Measurements from ENCODE around the gene PDLIM1.

The PDLIM1 gene

DNA sequence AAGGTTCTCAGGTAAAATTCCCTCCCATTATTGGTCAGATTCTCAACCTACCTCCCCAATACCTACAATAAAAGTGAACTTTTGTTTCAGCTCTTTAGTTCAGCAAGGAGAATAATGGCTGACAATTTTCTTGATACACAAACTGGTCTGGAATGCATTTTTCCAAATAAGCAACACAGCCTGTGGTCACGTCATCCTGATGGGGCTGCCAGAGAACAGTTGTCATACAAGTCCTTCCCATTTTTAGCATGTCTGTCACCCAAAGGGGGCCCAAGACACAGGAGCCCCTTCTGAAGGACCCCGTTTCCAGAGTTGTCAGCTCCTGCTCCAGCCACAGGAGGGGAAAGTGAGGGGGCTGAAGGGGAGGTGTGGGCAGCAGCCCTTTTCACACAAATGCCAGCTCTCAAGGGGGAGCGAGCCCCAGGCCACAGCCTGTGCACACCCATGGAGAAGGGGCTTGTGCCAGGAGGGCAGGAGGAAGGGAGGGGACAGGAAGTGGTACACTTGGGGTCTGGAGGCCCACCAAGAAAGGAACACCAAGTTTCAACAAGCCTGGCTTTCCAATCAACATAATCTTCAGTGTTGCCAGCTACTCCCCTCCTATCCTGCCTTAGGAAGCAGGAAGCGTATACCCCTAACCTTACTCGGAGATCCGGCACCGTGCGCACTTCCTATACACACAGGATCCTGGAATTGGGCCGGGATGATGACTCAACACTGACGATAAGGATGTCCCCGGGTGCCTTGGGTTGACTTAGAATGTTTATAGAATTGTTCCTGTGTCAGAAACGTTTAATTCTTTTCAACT is 43.4 kb upstream of the PDLIM1 start:
- TF ChIP-seq, protein P1, sequence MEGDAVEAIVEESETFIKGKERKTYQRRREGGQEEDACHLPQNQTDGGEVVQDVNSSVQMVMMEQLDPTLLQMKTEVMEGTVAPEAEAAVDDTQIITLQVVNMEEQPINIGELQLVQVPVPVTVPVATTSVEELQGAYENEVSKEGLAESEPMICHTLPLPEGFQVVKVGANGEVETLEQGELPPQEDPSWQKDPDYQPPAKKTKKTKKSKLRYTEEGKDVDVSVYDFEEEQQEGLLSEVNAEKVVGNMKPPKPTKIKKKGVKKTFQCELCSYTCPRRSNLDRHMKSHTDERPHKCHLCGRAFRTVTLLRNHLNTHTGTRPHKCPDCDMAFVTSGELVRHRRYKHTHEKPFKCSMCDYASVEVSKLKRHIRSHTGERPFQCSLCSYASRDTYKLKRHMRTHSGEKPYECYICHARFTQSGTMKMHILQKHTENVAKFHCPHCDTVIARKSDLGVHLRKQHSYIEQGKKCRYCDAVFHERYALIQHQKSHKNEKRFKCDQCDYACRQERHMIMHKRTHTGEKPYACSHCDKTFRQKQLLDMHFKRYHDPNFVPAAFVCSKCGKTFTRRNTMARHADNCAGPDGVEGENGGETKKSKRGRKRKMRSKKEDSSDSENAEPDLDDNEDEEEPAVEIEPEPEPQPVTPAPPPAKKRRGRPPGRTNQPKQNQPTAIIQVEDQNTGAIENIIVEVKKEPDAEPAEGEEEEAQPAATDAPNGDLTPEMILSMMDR (IDR thresholded peaks at IDR 0.05; ENCODE audit: extremely low read depth, missing control alignments) = no peak
- DNase-seq (ENCODE audit: low spot score) = no peak

GRCh38 chr10:95332666-95333249 is 42.0 kb upstream of the PDLIM1 start:
- TF ChIP-seq, protein P1 (IDR thresholded peaks at IDR 0.05; ENCODE audit: extremely low read depth, missing control alignments) = no peak
- DNase-seq (ENCODE audit: low spot score) = no peak

DNA sequence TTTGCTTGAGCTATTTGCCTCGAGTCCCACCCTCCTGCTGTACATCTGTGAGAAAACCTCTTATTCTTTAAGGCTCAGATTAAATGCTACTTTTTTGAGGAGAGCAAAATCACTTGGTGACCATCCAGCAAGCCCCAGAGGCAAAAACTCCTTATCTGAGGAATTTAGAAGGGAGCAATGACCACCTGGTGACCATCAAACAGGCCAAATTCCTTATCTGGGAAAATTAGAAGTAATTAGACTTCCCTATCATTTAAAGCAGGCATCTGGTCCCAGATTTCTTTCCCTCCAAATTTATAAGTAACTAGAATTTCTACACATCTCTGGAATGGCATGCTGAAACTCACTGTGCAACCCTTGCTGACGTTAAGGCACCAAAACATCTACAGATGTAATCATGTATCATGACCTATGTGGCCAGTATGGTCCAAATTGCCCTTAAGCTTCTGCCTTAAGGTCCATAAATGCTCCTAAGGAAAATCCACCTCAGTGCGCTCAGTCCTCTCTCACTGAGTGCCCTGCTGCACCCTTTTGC is 40.9 kb upstream of the PDLIM1 start:
- TF ChIP-seq, protein P1 (IDR thresholded peaks at IDR 0.05; ENCODE audit: extremely low read depth, missing control alignments) = no peak
- DNase-seq (ENCODE audit: low spot score) = no peak

- TF ChIP-seq, protein P1 (IDR thresholded peaks at IDR 0.05; ENCODE audit: extremely low read depth, missing control alignments) = no peak
- no peak for DNase-seq (ENCODE audit: low spot score)
These were observed 40.2 kb upstream of the PDLIM1 start for GRCh38 chr10:95330966-95331453.

- no peak for DNase-seq (ENCODE audit: low spot score)
- TF ChIP-seq, protein P1 (IDR thresholded peaks at IDR 0.05; ENCODE audit: extremely low read depth, missing control alignments) = no peak
These were observed 38.5 kb upstream of the PDLIM1 start for GRCh38 chr10:95329296-95329695.

- DNase-seq (ENCODE audit: low spot score) = no peak
- TF ChIP-seq, protein P1 (IDR thresholded peaks at IDR 0.05; ENCODE audit: extremely low read depth, missing control alignments) = no peak
These were observed 37.2 kb upstream of the PDLIM1 start for GRCh38 chr10:95328013-95328412.

GRCh38 chr10:95327367-95327766 is 36.6 kb upstream of the PDLIM1 start:
- no peak for DNase-seq (ENCODE audit: low spot score)
- TF ChIP-seq, protein P1 (IDR thresholded peaks at IDR 0.05; ENCODE audit: extremely low read depth, missing control alignments) = no peak

Data from GM20000 (cell line).